IMR-90 (cell line): ENCODE results near the gene NRSN1. TPM values are rescaled to one million over a fixed set of nuclear protein-coding genes. Genes with fewer than 3 reads are reported as not detected.

ENCODE experiments used
- ATAC-seq: fragments of 200-7000 bp; cut with Tn5 transposase; 2 replicates; pipeline ENCODE4 v1.9.1; 2020; ENCODE audit warnings: low read depth, mild to moderate bottlenecking, moderate library complexity
- BruUV-seq: library from RNA; stranded (reverse); fragments of 400-500 nt; replicated peaks from 2 replicates; lab custom pipeline; 2021; lab: Mats Ljungman, UMichigan
- CTCF ChIA-PET: fragments of 300-600 bp; formaldehyde crosslinking; extraction: SDS; loops from one replicate; lab custom pipeline; 2021; ENCODE audit warnings: antibody characterized with exemption; lab: Yijun Ruan, JAX
- POLR2A ChIA-PET: fragments of 300-600 bp; sonication (Branson Sonifier 250); formaldehyde crosslinking; loops from one replicate; lab custom pipeline; 2022; ENCODE audit warnings: antibody characterized with exemption; ENCODE audit not compliant: unreplicated experiment; lab: Charles Lee
- DNase-seq: peaks from one replicate; pipeline ENCODE4 v3.0.0; 2013
- H2AFZ ChIP-seq: replicated peaks from 2 replicates; pipeline ENCODE3; 2013; ENCODE audit warnings: low read length, mild to moderate bottlenecking; ENCODE audit not compliant: poor library complexity
- H2AK5ac ChIP-seq: 2 replicates; pipeline ENCODE4 v1.6.1; 2013; ENCODE audit warnings: low read depth, low read length, inconsistent platforms
- H2AK9ac ChIP-seq: replicated peaks from 2 replicates; pipeline ENCODE3; 2013; ENCODE audit warnings: mild to moderate bottlenecking, low read depth, low read length, moderate library complexity; ENCODE audit not compliant: poor library complexity
- H2BK120ac ChIP-seq: 2 replicates; pipeline ENCODE4 v1.6.1; 2013; ENCODE audit warnings: low read depth, low read length, inconsistent platforms
- H2BK15ac ChIP-seq: 3 replicates; pipeline ENCODE4 v1.6.1; 2013; ENCODE audit warnings: low read depth, low read length, inconsistent platforms
- H2BK20ac ChIP-seq: 2 replicates; pipeline ENCODE4 v1.6.1; 2013; ENCODE audit warnings: low read depth, mild to moderate bottlenecking, inconsistent platforms, low read length, moderate library complexity
- H2BK5ac ChIP-seq: 2 replicates; pipeline ENCODE4 v1.6.1; 2013; ENCODE audit warnings: mild to moderate bottlenecking, low read depth, low read length, inconsistent platforms; ENCODE audit not compliant: poor library complexity, severe bottlenecking
- H3K14ac ChIP-seq: replicated peaks from 2 replicates; pipeline ENCODE4 v1.6.1; 2013; ENCODE audit warnings: low read depth, low read length, inconsistent platforms
- H3K18ac ChIP-seq: 2 replicates; pipeline ENCODE4 v1.6.1; 2013; ENCODE audit warnings: low read depth, low read length, control low read depth
- H3K23ac ChIP-seq: 2 replicates; pipeline ENCODE4 v1.6.1; 2013; ENCODE audit warnings: low read depth, low read length, inconsistent platforms
- H3K27ac ChIP-seq: 2 replicates; pipeline ENCODE4 v1.5.1; 2013; ENCODE audit warnings: mild to moderate bottlenecking, control low read depth, low read length; ENCODE audit not compliant: insufficient read depth
- H3K27me3 ChIP-seq: 2 replicates; pipeline ENCODE4 v1.6.1; 2013; ENCODE audit warnings: low read length; ENCODE audit not compliant: control insufficient read depth, insufficient read depth
- H3K36me3 ChIP-seq: 2 replicates; pipeline ENCODE4 v1.6.1; 2013; ENCODE audit warnings: low read length, mixed read lengths; ENCODE audit not compliant: control insufficient read depth, insufficient read depth
- H3K4ac ChIP-seq: 2 replicates; pipeline ENCODE4 v1.6.1; 2013; ENCODE audit warnings: low read depth, low read length, inconsistent platforms
- H3K4me1 ChIP-seq: 2 replicates; pipeline ENCODE4 v1.6.1; 2013; ENCODE audit warnings: low read length, mixed read lengths; ENCODE audit not compliant: control insufficient read depth, insufficient read depth
- H3K4me2 ChIP-seq: 2 replicates; pipeline ENCODE4 v1.6.1; 2013; ENCODE audit warnings: low read depth, mild to moderate bottlenecking, control low read depth, low read length, moderate library complexity
- H3K4me3 ChIP-seq: 2 replicates; pipeline ENCODE4 v1.5.1; 2013; ENCODE audit warnings: low read depth, mild to moderate bottlenecking, control low read depth, low read length, moderate library complexity; ENCODE audit not compliant: insufficient read depth
- H3K56ac ChIP-seq: 2 replicates; pipeline ENCODE4 v1.6.1; 2013; ENCODE audit warnings: low read length, inconsistent platforms; ENCODE audit not compliant: insufficient read depth; ENCODE audit errors: extremely low read depth
- H3K79me1 ChIP-seq, 2 experiments: 2 replicates each; pipeline ENCODE4 v1.6.1; 2013; ENCODE audit warnings: low read length in 2 of 2, inconsistent platforms in 1 of 2, low read depth in 1 of 2
- H3K9ac ChIP-seq: 2 replicates; pipeline ENCODE4 v1.6.1; 2013; ENCODE audit warnings: low read depth, low read length, control low read depth
- H3K9me1 ChIP-seq: 2 replicates; pipeline ENCODE4 v1.6.1; 2013; ENCODE audit warnings: low read length, inconsistent platforms; ENCODE audit not compliant: insufficient read depth
- H3K9me3 ChIP-seq: 2 replicates; pipeline ENCODE4 v1.6.1; 2013; ENCODE audit warnings: low read length; ENCODE audit not compliant: control insufficient read depth, insufficient read depth
- H4K20me1 ChIP-seq: 2 replicates; pipeline ENCODE4 v1.6.1; 2013; ENCODE audit warnings: low read length, inconsistent platforms; ENCODE audit not compliant: insufficient read depth
- H4K5ac ChIP-seq: 2 replicates; pipeline ENCODE4 v1.6.1; 2013; ENCODE audit warnings: mild to moderate bottlenecking, low read depth, low read length, control low read depth
- H4K8ac ChIP-seq, 2 experiments: 2 replicates each; pipeline ENCODE4 v1.6.1; 2013; ENCODE audit warnings: low read depth in 2 of 2, low read length in 2 of 2, control low read depth in 1 of 2, inconsistent platforms in 1 of 2
- H4K91ac ChIP-seq: 2 replicates; pipeline ENCODE4 v1.6.1; 2013; ENCODE audit warnings: low read depth, low read length, inconsistent platforms; ENCODE audit not compliant: insufficient read depth
- BHLHE40 ChIP-seq: fragments of 150-350 bp; IDR thresholded peaks from 2 replicates; pipeline ENCODE4 v1.6.1; 2016; ENCODE audit warnings: mild to moderate bottlenecking, low read depth, low read length
- CEBPB ChIP-seq: IDR thresholded peaks from 2 replicates; pipeline ENCODE4 v1.6.1; 2012; ENCODE audit warnings: low read depth, low read length, improper control_type of control experiment
- CHD1 ChIP-seq: IDR thresholded peaks from 2 replicates; pipeline ENCODE4 v1.6.1; 2012; ENCODE audit warnings: low read depth, low read length, improper control_type of control experiment
- CTCF ChIP-seq: conservative IDR thresholded peaks from 2 replicates; pipeline ENCODE4 v1.5.1; 2012; ENCODE audit warnings: mild to moderate bottlenecking, low read depth, low read length, improper control_type of control experiment
- FOS ChIP-seq: fragments of 150-350 bp; IDR thresholded peaks from 2 replicates; pipeline ENCODE4 v1.6.1; 2016; ENCODE audit warnings: low read depth, low read length
- MAFK ChIP-seq: IDR thresholded peaks from 2 replicates; pipeline ENCODE4 v1.6.1; 2012; ENCODE audit warnings: low read depth, low read length, improper control_type of control experiment
- MAZ ChIP-seq: IDR thresholded peaks from 2 replicates; pipeline ENCODE4 v1.6.1; 2012; ENCODE audit warnings: low read depth, mild to moderate bottlenecking, low read length, improper control_type of control experiment, moderate library complexity, borderline replicate concordance
- MXI1 ChIP-seq: IDR thresholded peaks from 2 replicates; pipeline ENCODE4 v1.6.1; 2012; ENCODE audit warnings: low read depth, mild to moderate bottlenecking, low read length, moderate library complexity, borderline replicate concordance
- NFE2L2 ChIP-seq: fragments of 150-350 bp; IDR thresholded peaks from 2 replicates; pipeline ENCODE4 v1.6.1; 2016; ENCODE audit warnings: low read depth, mild to moderate bottlenecking, low read length
- POLR2A ChIP-seq: IDR thresholded peaks from 2 replicates; pipeline ENCODE4 v1.6.1; 2012; ENCODE audit warnings: mild to moderate bottlenecking, low read depth, low read length
- RAD21 ChIP-seq: IDR thresholded peaks from 2 replicates; pipeline ENCODE4 v1.6.1; 2012; ENCODE audit warnings: low read length, improper control_type of control experiment
- RCOR1 ChIP-seq: IDR thresholded peaks from 2 replicates; pipeline ENCODE4 v1.6.1; 2012; ENCODE audit warnings: mild to moderate bottlenecking, low read length, improper control_type of control experiment; ENCODE audit not compliant: insufficient replicate concordance
- RFX5 ChIP-seq: IDR thresholded peaks from 2 replicates; pipeline ENCODE4 v1.8.0; 2012; ENCODE audit warnings: low read depth, mild to moderate bottlenecking, low read length, moderate library complexity
- SMC3 ChIP-seq: fragments of 150-350 bp; IDR thresholded peaks from 2 replicates; pipeline ENCODE4 v1.6.1; 2016; ENCODE audit warnings: low read depth, mild to moderate bottlenecking, antibody characterized with exemption, low read length, moderate library complexity
- WGBS, 2 experiments: methylation state at CpG; one replicate each; pipeline versions ENCODE4 v1.1.5 to v1.1.7; 2013; ENCODE audit warnings: missing lambda C conversion rate in 2 of 2; ENCODE audit not compliant: insufficient read length in 1 of 2; ENCODE audit errors: extremely low coverage in 2 of 2; 5-methylcytosine and 5-hydroxymethylcytosine counted together
- dilution Hi-C: fragments of 300-500 bp; cut with HindIII; formaldehyde crosslinking; loops from one replicate; pipeline ENCODE4 v1.14.3; 2018; ENCODE audit warnings: low sequenced_read_pairs; ENCODE audit not compliant: unreplicated experiment
- in situ Hi-C: fragments of 300-500 bp; cut with MboI; formaldehyde crosslinking; loops from 3 replicates; pipeline ENCODE4 v1.14.3; 2019; ENCODE audit warnings: low sequenced_read_pairs, inconsistent platforms, mixed read lengths
- intact Hi-C: fragments of 100-400 bp; cut with micrococcal nuclease; formaldehyde crosslinking; loops from 2 replicates; pipeline ENCODE4 v1.10.0; 2022
- polyA plus RNA-seq, 3 experiments: library from polyadenylated mRNA; depleted of rRNA; stranded (reverse); fragments of >200 nt; gene quantifications; 2 replicates each; pipeline ENCODE4 v1.2.3, GENCODE V29; 2012; ENCODE audit warnings: low replicate concordance in 1 of 3
- total RNA-seq: library from RNA; depleted of rRNA; stranded (reverse); fragments of >200 nt; gene quantifications from 2 replicates; pipeline ENCODE4 v1.2.3, GENCODE V29; 2012
- TF ChIP-seq, protein P1 (sequence below): fragments of 150-350 bp; IDR thresholded peaks from 2 replicates; pipeline ENCODE4 v1.6.1; 2016; ENCODE audit warnings: low read depth, mild to moderate bottlenecking, low read length, moderate library complexity, borderline replicate concordance
- TF ChIP-seq, protein P2 (sequence below): fragments of 150-350 bp; IDR thresholded peaks from 2 replicates; pipeline ENCODE4 v1.6.1; 2017; ENCODE audit warnings: mild to moderate bottlenecking, antibody characterized with exemption, low read length, low read depth

Gene NRSN1
- total and polyA plus RNA-seq, 2 of the 4 experiments (the other 2 are of a cell fraction) = not detected

- no peak overlapping the region for H3K27ac ChIP-seq
These were observed 20.8 kb upstream of the NRSN1 start for GRCh38 chr6:24105191-24105590.

More at GRCh38 chr6:24105191-24105590, 20.8 kb upstream of the NRSN1 start:
- POLR2A ChIA-PET = no interaction called here
- H2BK120ac ChIP-seq = no peak overlapping the region
- no peak overlapping the region for H2AFZ ChIP-seq
- ATAC-seq (no peak), DNase-seq (no peak)
- peaks cover 15% of the 10 kb centered on the region for H3K9me3 ChIP-seq
- in situ Hi-C loops (no loop called here), intact Hi-C loops (no loop called here), dilution Hi-C loops (no loop called here)
- no peak overlapping the region for H3K23ac ChIP-seq
- H4K20me1 ChIP-seq = no peaks in the 10 kb centered on the region
- no peak overlapping the region for H3K4me2 ChIP-seq
- H3K4me1 ChIP-seq = no peaks in the 10 kb centered on the region
- H2BK5ac ChIP-seq = no peak overlapping the region
- no peaks in the 10 kb centered on the region for H3K79me1 ChIP-seq
- no CpG with 5 or more reads among the region's 2 CpGs for WGBS, 2 experiments
- no peak overlapping the region for H2BK20ac ChIP-seq
- CTCF ChIA-PET = interaction anchor here (0.6 kb wide), 1 partner anchor 31 kb away, joined by 3 read pairs; no protein-coding TSS in a partner anchor
- no peaks in the 10 kb centered on the region for H3K36me3 ChIP-seq
- no peaks in the 10 kb centered on the region for H3K9me1 ChIP-seq
- H3K18ac ChIP-seq = no peak overlapping the region
- H4K91ac ChIP-seq = no peak overlapping the region
- TF ChIP-seq SMC3 (no peak), CTCF (no peak), MAFK (no peak), RAD21 (no peak), MAZ (no peak), NFE2L2 (no peak), FOS (no peak), BHLHE40 (no peak), CHD1 (no peak), RFX5 (no peak), CEBPB (no peak), POLR2A (no peak), MXI1 (no peak), RCOR1 (no peak)
- TF ChIP-seq, protein P1, sequence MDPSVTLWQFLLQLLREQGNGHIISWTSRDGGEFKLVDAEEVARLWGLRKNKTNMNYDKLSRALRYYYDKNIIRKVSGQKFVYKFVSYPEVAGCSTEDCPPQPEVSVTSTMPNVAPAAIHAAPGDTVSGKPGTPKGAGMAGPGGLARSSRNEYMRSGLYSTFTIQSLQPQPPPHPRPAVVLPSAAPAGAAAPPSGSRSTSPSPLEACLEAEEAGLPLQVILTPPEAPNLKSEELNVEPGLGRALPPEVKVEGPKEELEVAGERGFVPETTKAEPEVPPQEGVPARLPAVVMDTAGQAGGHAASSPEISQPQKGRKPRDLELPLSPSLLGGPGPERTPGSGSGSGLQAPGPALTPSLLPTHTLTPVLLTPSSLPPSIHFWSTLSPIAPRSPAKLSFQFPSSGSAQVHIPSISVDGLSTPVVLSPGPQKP = no peak
- TF ChIP-seq, protein P2, sequence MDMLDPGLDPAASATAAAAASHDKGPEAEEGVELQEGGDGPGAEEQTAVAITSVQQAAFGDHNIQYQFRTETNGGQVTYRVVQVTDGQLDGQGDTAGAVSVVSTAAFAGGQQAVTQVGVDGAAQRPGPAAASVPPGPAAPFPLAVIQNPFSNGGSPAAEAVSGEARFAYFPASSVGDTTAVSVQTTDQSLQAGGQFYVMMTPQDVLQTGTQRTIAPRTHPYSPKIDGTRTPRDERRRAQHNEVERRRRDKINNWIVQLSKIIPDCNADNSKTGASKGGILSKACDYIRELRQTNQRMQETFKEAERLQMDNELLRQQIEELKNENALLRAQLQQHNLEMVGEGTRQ = no peak
- H3K56ac ChIP-seq = no peak overlapping the region
- H4K8ac ChIP-seq = no peak overlapping the region
- no peak overlapping the region for H3K9ac ChIP-seq
- H3K4me3 ChIP-seq = no peak overlapping the region
- no TSS peak for BruUV-seq
- H3K14ac ChIP-seq = no peak overlapping the region
- no peak overlapping the region for H3K4ac ChIP-seq
- H2BK15ac ChIP-seq = no peak overlapping the region
- no peak overlapping the region for H4K5ac ChIP-seq
- H3K27me3 ChIP-seq = no peaks in the 10 kb centered on the region
- no peak overlapping the region for H2AK5ac ChIP-seq
- H2AK9ac ChIP-seq = no peak overlapping the region
